ENCODE data around the gene MC2R.

MC2R gene

DNA sequence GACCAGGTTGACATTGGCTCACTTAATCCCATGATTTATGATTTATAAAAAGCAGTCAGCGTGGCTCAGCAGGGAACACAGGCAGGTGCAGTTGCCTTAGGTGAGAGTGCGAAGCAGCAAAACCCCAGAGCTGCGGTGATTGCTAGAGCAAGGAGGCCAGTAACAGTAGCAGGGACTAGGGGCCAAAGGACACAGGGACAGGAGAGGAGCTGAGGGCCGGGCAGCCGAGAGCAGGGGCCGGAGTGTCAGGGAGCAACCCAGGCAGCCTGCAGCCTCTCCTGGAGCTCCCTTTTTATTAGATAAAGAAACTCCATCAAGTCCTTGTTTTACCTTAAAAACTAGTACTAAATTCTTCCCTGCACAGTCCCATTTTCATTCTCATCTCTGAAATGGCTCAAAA lies 4.3 kb downstream of the MC2R start:
- Mint-ChIP-seq H3K27ac (no peak overlapping the region), H3K4me1 (no peaks in the 10 kb centered on the region), H3K27me3 (no peaks in the 10 kb centered on the region), H3K4me3 (no peak overlapping the region), H3K9me3 (no peaks in the 10 kb centered on the region), H3K36me3 (no peaks in the 10 kb centered on the region)

DNA sequence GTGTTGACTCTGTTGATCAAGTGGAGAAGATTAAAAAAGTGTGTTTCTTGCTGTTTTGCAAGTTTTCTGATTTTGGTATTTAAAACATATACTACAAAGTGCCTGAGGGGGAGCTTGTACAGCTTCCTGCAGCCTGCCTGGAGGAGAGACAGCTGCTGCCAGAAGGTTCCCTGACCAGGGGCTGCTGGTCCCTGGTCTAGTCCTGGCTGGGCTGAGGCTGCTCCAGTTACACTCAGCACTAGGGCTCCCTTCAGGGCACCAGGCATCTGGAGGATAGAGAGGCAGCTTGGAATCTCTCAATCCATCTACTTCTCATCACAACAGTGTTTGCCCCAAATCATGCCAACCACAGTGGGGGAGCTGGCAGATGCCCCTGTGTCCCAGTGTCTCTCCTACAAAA lies 4.8 kb downstream of the MC2R start:
- Mint-ChIP-seq H3K4me1 (no peaks in the 10 kb centered on the region), H3K27ac (no peak overlapping the region), H3K27me3 (no peaks in the 10 kb centered on the region), H3K36me3 (no peaks in the 10 kb centered on the region), H3K9me3 (no peaks in the 10 kb centered on the region), H3K4me3 (no peak overlapping the region)

DNA sequence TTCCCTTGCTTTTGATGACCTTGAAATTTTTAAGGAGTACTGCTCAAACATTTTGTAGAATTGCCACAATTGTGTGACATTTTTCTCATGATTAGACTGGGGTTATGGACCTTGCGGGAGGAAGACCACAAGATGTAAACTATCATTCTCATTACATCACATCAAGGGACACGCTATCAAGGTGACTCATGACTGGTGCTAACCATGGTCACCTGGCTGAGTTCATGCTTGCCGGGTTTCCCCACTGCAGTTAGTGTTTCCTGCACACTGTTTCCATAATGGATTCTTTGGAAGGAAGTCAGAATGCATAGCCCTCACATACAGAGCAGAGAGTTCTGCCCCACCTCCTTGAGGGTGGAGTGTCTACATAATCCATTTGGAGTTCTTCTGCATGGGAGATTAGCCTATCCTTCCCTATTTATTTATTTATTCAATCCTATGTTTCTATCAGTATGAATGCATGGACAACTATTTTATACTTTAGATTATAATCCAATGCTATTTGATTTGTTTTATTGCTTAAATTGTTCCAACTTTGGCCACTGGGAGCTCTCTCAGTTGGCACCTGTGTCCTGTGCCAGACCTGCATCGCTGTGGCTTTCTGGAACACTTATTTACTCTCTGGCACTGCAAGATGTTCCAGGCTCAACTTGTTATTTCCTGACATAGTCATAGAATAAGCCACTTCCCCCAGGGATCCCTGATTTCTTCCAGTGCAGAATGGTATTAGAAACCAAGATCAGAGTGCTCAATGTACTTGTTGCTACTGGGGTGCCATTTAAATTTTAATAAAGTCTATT lies 6.0 kb downstream of the MC2R start:
- Mint-ChIP-seq H3K4me3 (no peak overlapping the region), H3K9me3 (no peaks in the 10 kb centered on the region), H3K4me1 (no peaks in the 10 kb centered on the region), H3K27me3 (no peaks in the 10 kb centered on the region), H3K36me3 (no peaks in the 10 kb centered on the region), H3K27ac (no peak overlapping the region)

DNA sequence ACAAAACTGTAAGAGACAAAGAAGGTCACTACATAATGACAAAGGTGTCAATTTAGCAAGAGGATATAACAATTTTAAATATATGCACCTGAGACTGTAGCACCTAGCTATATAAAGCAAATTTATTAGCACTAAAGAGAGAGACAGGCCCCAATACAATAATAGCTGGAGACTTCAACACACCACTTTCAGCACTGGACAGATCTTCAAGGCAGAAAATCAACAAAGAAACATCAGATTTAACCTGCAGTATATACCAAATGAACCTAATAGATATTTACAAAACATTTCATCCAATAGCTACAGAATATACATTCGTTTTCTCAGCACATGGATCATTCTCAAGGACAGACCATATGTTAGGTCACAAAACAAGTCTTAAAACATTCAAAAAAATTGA lies 14.7 kb downstream of the MC2R start:
- Mint-ChIP-seq H3K4me1 (no peaks in the 10 kb centered on the region), H3K9me3 (peaks cover 17% of the 10 kb centered on the region), H3K4me3 (no peak overlapping the region), H3K27ac (no peak overlapping the region), H3K36me3 (no peaks in the 10 kb centered on the region), H3K27me3 (peaks cover 8% of the 10 kb centered on the region)

DNA sequence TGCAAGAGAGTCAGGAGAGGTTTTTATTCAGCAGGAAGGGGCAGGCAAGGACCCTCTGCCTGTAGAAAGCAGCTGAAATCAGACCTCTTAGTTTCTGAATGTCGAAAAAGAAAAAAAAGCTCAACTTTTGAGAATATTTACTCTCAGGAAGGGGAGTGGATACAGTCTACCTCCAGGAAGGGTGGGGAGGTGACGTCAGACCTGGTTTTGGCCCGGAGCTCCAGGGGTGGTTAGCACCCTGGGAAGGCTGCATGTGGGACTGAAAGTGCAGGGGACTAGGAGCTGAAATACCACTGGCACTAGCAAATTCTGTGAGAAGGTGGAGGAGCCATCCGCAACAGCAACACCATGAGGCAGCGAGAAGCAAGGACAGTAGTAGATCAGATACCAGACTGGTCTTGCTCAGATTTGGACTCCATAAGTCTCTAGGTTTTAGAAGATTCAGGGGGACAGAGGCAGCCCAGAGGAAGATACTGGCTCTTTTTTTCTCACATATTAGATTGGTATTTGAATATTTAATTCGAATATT lies 19.8 kb downstream of the MC2R start:
- peaks cover 15% of the 10 kb centered on the region for H3K27me3 Mint-ChIP-seq
- peaks cover 17% of the 10 kb centered on the region for H3K9me3 Mint-ChIP-seq
- no peaks in the 10 kb centered on the region for H3K4me1 Mint-ChIP-seq
- no peak overlapping the region for H3K4me3 Mint-ChIP-seq
- H3K27ac Mint-ChIP-seq, result no peak overlapping the region
- no peaks in the 10 kb centered on the region for H3K36me3 Mint-ChIP-seq

DNA sequence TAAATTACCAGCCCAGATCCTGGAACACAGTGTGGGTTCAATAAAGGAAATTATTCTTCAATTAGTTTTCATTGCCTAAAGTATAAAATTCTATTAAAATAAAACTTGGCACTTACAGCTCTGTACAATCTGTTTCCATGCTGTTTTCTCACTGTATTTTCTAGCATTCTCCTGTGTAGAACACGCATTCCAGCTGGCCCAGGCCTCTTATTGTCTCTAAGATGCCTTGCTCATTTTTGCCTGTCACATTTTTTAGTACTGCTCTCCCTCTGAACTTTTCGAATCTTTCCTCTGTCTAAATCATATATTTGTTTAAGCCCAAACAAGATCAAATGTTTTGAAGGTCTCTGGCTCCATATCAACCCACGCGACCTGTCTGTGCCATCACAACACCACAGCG lies 20.8 kb downstream of the MC2R start:
- Mint-ChIP-seq H3K4me1 (no peaks in the 10 kb centered on the region), H3K27me3 (peaks cover 12% of the 10 kb centered on the region), H3K36me3 (no peaks in the 10 kb centered on the region), H3K9me3 (peaks cover 6% of the 10 kb centered on the region), H3K4me3 (no peak overlapping the region), H3K27ac (no peak overlapping the region)

DNA sequence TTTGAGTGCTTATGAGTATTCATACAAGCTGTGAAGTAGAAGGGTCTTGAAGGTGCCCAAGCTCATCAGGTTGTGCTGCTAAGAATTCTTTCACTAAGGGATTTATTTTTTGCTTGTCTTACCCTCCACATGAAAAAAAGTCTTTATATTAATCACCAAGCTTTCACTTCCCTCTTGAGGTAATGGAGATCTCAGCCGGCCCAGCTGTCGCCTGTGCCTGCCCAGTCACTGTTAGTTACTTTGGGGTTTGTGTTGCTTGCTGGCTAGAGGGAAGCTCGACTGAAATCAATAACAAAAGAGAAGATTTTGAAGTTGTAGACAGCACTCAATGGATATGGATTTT lies 21.9 kb downstream of the MC2R start:
- H3K9me3 Mint-ChIP-seq, result no peaks in the 10 kb centered on the region
- peaks cover 15% of the 10 kb centered on the region for H3K27me3 Mint-ChIP-seq
- H3K4me3 Mint-ChIP-seq, result no peak overlapping the region
- H3K36me3 Mint-ChIP-seq, result no peaks in the 10 kb centered on the region
- H3K27ac Mint-ChIP-seq, result no peak overlapping the region
- no peaks in the 10 kb centered on the region for H3K4me1 Mint-ChIP-seq

DNA sequence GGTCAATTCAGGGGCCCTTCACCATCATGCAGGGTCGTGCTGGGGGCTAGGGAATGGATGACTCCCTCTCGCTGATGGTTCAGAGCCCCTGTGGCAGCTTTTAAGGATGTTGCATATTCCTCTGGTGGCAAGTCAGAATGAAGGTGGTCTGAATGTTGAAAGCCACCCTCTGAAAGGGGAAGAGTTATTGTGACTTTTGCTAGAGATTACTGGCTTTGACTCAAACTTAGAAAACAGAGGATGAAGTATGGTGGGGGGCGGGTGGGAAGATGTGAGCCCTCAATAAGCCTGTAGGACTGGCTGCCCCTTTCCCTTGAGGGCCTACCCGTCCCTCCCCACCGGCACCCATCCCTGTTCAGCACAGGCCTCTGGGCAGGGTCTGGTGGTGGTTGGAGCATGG lies 23.2 kb downstream of the MC2R start:
- Mint-ChIP-seq H3K27ac (no peak overlapping the region), H3K9me3 (no peaks in the 10 kb centered on the region), H3K4me1 (no peaks in the 10 kb centered on the region), H3K4me3 (no peak overlapping the region), H3K36me3 (no peaks in the 10 kb centered on the region), H3K27me3 (peaks cover 16% of the 10 kb centered on the region)

DNA sequence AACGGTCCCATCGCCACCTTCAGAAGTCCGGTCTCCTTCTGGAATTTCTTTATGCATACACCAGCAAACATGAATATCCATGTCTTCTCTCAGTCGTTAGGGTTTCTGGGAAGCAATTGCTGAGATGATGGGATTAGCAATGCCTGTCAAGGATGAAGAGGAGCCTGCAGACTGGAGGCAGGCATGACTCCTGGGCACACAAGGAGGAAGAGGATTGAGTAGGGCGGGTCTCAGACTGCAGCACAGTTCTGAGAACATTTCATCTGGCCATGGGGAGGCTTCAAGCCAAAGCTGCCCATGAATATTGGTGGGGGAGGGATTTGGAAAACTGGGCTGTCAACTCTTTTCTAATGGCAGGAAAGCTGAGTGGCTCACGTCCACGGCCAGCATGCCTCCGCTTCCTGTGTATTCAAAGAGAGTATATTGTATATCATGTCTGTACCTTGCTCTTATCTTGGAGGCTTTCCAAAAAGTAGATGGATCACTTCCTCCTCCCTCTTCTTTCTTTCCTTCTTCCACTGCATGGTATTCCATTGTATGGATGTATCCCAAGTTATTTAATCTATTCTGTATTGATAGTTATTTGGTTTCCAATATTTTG lies 24.5 kb downstream of the MC2R start:
- Mint-ChIP-seq H3K4me1 (no peaks in the 10 kb centered on the region), H3K27ac (no peak overlapping the region), H3K4me3 (no peak overlapping the region), H3K36me3 (no peaks in the 10 kb centered on the region), H3K27me3 (peaks cover 14% of the 10 kb centered on the region), H3K9me3 (no peaks in the 10 kb centered on the region)

DNA sequence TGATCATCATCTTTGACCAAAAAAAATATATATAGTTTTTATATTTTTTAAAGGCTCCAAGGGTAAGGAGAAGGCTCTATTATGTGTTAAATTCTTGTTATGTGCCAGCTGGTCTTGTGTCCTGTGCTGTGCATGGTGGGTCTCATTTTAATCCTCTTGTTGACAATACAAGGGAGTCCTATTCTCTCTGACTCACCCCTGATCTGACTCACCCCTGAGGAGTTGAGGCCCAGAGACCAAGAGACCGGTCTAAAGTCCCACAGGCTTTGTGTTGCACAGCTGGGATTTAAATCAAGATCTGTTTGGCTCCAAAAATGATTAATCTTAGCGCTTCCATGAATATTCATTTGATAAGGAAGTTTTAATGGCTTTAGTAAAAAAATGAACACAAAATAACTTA lies 25.7 kb downstream of the MC2R start:
- no peaks in the 10 kb centered on the region for H3K9me3 Mint-ChIP-seq
- H3K36me3 Mint-ChIP-seq, result no peaks in the 10 kb centered on the region
- H3K4me3 Mint-ChIP-seq, result no peak overlapping the region
- H3K27me3 Mint-ChIP-seq, result peaks cover 16% of the 10 kb centered on the region
- H3K4me1 Mint-ChIP-seq, result no peaks in the 10 kb centered on the region
- no peak overlapping the region for H3K27ac Mint-ChIP-seq

DNA sequence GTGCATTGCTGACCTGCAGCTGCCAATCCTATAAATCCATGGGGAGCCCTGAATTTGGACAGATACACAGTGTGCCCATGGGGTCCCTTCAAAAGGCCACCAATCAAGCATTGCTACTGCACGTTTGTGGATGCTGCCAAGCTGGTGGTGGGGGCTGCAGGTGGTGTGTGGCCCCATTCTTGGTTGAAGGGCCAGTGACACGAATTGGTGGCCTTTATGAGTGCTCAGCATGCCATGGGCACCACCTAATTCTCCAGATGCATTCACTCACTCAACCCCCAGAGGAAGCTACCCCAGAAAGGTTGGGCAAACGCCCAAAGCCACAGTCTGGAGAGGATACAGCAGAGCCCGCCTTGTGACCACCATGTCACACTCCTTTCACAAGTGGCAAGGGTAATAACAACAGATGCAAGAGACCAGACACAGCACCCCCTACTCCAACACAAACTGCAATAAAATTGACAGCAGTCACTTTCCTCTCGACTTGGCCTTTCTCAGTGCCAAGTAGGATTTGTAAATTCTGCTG lies 27.1 kb downstream of the MC2R start:
- Mint-ChIP-seq H3K27ac (no peak overlapping the region), H3K4me1 (no peaks in the 10 kb centered on the region), H3K9me3 (no peaks in the 10 kb centered on the region), H3K4me3 (no peak overlapping the region), H3K36me3 (no peaks in the 10 kb centered on the region), H3K27me3 (peaks cover 15% of the 10 kb centered on the region)

DNA sequence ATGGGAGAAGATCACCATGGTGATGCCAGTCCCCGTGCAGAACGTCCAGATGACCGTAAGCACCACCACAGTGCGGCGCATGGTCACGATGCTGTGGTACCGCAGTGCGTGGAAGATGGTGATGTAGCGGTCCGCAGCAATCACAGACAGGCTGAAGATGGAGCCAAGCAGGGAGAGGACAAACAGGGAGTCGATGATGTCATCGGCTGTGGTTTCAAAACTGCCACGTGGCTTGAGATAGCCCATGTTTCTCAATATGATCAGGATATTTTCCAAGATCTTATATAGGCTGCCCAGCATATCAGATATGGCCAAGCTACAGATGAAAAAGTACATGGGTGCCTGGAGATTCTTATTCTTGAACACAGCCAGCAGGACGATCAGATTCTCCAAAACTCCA lies 30.3 kb downstream of the MC2R start:
- peaks cover 11% of the 10 kb centered on the region for H3K27me3 Mint-ChIP-seq
- H3K36me3 Mint-ChIP-seq, result no peaks in the 10 kb centered on the region
- H3K4me3 Mint-ChIP-seq, result no peak overlapping the region
- no peaks in the 10 kb centered on the region for H3K9me3 Mint-ChIP-seq
- no peak overlapping the region for H3K27ac Mint-ChIP-seq
- H3K4me1 Mint-ChIP-seq, result no peaks in the 10 kb centered on the region

DNA sequence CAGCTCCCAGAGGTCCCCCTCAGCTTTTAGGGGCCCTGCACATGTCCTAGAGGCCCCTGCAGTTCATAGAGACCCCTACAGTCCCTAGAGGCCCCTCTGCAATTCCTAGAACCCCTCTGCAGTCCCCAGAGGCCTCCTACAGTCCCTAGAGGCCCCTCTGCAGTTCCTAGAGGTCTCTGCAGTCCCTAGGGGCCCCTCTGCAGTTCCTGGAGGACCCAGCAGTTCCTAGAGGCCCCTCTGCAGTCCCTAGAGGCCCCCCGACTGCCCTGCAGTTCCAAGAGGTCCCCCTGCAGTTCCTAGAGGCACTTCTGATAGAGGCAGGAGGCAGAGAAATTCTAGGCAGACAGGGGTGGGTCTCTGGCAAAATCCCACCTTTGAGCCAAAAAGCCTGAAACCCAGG lies 35.4 kb downstream of the MC2R start:
- H3K27me3 Mint-ChIP-seq, result peaks cover 6% of the 10 kb centered on the region
- H3K27ac Mint-ChIP-seq, result no peak overlapping the region
- no peak overlapping the region for H3K4me3 Mint-ChIP-seq
- no peaks in the 10 kb centered on the region for H3K36me3 Mint-ChIP-seq
- H3K4me1 Mint-ChIP-seq, result no peaks in the 10 kb centered on the region
- H3K9me3 Mint-ChIP-seq, result no peaks in the 10 kb centered on the region

DNA sequence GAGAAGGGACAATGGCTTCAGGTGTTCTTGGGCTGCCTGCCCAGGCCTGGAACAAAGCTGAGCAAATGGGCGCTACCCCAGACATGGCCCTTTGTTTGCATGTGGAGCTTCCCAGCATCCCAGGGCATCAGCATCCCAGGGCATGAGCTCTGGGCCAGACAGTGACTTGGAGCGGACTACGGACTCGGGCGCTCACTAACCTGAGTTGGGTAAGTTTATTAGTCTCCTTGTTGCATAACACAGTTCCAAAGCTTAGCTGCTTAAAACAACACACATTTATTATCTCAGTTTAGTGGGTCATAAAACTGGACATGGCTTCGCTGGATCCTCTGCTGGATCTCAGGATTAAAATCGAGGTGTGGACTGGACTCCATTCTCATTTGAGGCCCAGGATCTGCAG lies 35.8 kb downstream of the MC2R start:
- Mint-ChIP-seq H3K27me3 (peaks cover 3% of the 10 kb centered on the region), H3K4me1 (no peaks in the 10 kb centered on the region), H3K4me3 (no peak overlapping the region), H3K27ac (no peak overlapping the region), H3K9me3 (no peaks in the 10 kb centered on the region), H3K36me3 (no peaks in the 10 kb centered on the region)

DNA sequence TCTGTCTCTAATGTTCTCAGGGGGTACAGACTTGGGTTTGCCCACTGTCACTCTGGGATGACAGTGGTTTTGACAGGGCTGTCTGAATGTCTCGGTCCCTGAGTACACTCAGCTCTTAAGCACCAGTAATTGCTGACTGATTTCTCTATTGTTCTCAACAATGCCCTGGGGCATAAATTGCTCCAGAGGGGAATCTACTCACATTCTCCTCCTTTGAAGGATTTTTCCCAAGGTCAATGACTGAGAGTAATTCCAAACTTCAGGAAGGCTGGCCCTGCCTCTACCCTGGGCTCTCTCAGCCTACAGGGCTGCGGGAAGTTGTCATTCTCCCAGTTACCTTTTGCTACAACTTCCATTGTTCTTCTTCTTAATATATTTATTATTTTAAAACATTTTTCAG lies 36.5 kb downstream of the MC2R start:
- Mint-ChIP-seq H3K27ac (no peak overlapping the region), H3K4me1 (no peaks in the 10 kb centered on the region), H3K36me3 (no peaks in the 10 kb centered on the region), H3K9me3 (no peaks in the 10 kb centered on the region), H3K4me3 (no peak overlapping the region), H3K27me3 (peaks cover 3% of the 10 kb centered on the region)

DNA sequence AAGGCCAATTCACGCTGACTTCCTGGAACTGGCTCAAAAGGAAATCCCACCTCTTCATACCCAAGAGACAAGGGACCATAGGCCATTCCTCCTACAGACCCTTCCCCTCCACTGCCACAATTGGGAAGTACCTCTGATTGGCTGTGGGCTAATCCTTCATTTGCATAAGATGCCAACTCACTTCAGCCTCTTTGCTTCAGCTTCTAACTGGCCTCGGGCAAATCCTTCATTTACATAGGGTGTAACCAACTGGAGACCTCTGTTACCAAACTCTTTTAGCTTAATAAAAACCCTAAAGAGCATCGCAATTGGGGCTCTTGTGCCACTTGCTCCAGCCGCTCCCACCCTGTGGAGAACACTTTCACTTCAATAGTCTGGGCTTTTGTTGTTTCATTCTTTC lies 38.2 kb downstream of the MC2R start:
- Mint-ChIP-seq H3K27me3 (peaks cover 3% of the 10 kb centered on the region), H3K9me3 (no peaks in the 10 kb centered on the region), H3K4me1 (no peaks in the 10 kb centered on the region), H3K4me3 (no peak overlapping the region), H3K36me3 (no peaks in the 10 kb centered on the region), H3K27ac (no peak overlapping the region)

Measured in activated naive CD4-positive, alpha-beta T cell treated with anti-CD3 and anti-CD28 coated beads, Interleukin-2, amount 50 U/mL, for 24 hours (primary cell).